OCI-LY7 (cell line): Measurements from ENCODE around the gene COL4A2. TPM values are rescaled to one million over a fixed set of nuclear protein-coding genes. Genes with fewer than 3 reads are reported as not detected.

Experiments used
- BruUV-seq: library from RNA; stranded (reverse); fragments of 400-500 nt; replicated peaks from 2 replicates; lab custom pipeline; 2021; lab: Mats Ljungman, UMichigan
- CTCF ChIA-PET: fragments of 300-600 bp; sonication (Branson Sonifier 250); formaldehyde crosslinking; loops from one replicate; lab custom pipeline; 2022; ENCODE audit warnings: antibody characterized with exemption; ENCODE audit not compliant: unreplicated experiment; lab: Charles Lee
- POLR2A ChIA-PET: fragments of 300-600 bp; sonication (Branson Sonifier 250); formaldehyde crosslinking; loops from one replicate; lab custom pipeline; 2022; ENCODE audit warnings: antibody characterized with exemption; lab: Charles Lee
- DNase-seq: peaks from one replicate; pipeline ENCODE4 v3.0.0-alpha.2; 2015; ENCODE audit warnings: low spot score
- H2AFZ ChIP-seq: fragments of 200-600 bp; sonication (generic), shearing (Covaris generic); 2 replicates; pipeline ENCODE4 v1.6.1; 2014; ENCODE audit warnings: mild to moderate bottlenecking, antibody characterized with exemption, low read length, moderate library complexity
- H3K27ac ChIP-seq: fragments of 200-600 bp; sonication (generic); 2 replicates; pipeline ENCODE4 v1.5.1; 2014; ENCODE audit warnings: mixed run types, low read depth, mild to moderate bottlenecking, moderate library complexity, low read length, inconsistent platforms; ENCODE audit not compliant: poor library complexity, severe bottlenecking
- H3K36me3 ChIP-seq: fragments of 200-600 bp; sonication (generic); 2 replicates; pipeline ENCODE4 v1.6.1; 2014; ENCODE audit warnings: mild to moderate bottlenecking, antibody characterized with exemption, low read length, moderate library complexity, mixed read lengths; ENCODE audit not compliant: insufficient read depth
- H3K4me1 ChIP-seq: fragments of 200-600 bp; sonication (generic); 2 replicates; pipeline ENCODE4 v1.5.1; 2014; ENCODE audit warnings: mild to moderate bottlenecking, low read length; ENCODE audit not compliant: insufficient read depth, poor library complexity, severe bottlenecking
- H3K4me2 ChIP-seq: fragments of 200-600 bp; sonication (generic); 2 replicates; pipeline ENCODE4 v1.6.1; 2014; ENCODE audit warnings: mild to moderate bottlenecking, low read length
- H3K4me3 ChIP-seq: fragments of 200-600 bp; sonication (generic); 2 replicates; pipeline ENCODE4 v1.5.1; 2014; ENCODE audit warnings: mild to moderate bottlenecking, low read depth, low read length; ENCODE audit not compliant: poor library complexity, severe bottlenecking
- H3K79me2 ChIP-seq: fragments of 200-600 bp; sonication (generic); 2 replicates; pipeline ENCODE4 v1.6.1; 2016; ENCODE audit warnings: low read depth, mild to moderate bottlenecking, low read length, moderate library complexity, mixed read lengths; ENCODE audit not compliant: insufficient read depth
- H3K9me2 ChIP-seq: fragments of 200-600 bp; sonication (generic); 2 replicates; pipeline ENCODE4 v1.6.1; 2016; ENCODE audit warnings: mild to moderate bottlenecking, low read length, mixed read lengths; ENCODE audit not compliant: insufficient read depth
- H3K9me3 ChIP-seq: fragments of 200-600 bp; sonication (generic); 2 replicates; pipeline ENCODE4 v1.6.1; 2014; ENCODE audit warnings: mild to moderate bottlenecking, mixed run types, low read length, mixed read lengths
- H4K20me1 ChIP-seq: fragments of 200-600 bp; sonication (generic); 2 replicates; pipeline ENCODE4 v1.6.1; 2014; ENCODE audit warnings: mild to moderate bottlenecking, antibody characterized with exemption, low read length, moderate library complexity, mixed read lengths; ENCODE audit not compliant: insufficient read depth
- CTCF ChIP-seq: fragments of 200-600 bp; sonication (generic); conservative IDR thresholded peaks from 2 replicates; pipeline ENCODE4 v1.5.1; 2014; ENCODE audit warnings: mild to moderate bottlenecking, antibody characterized with exemption, low read length, moderate library complexity, mixed read lengths
- EZH2phosphoT487 ChIP-seq: fragments of 200-600 bp; sonication (generic); IDR thresholded peaks from 2 replicates; pipeline ENCODE4 v1.6.1; 2018; ENCODE audit warnings: low read depth, borderline replicate concordance, mild to moderate bottlenecking, mixed run types, antibody characterized with exemption, low read length, moderate library complexity, mixed read lengths
- intact Hi-C: fragments of 100-400 bp; cut with micrococcal nuclease; formaldehyde crosslinking; loops from one replicate; pipeline ENCODE4 v1.10.0; 2022; ENCODE audit not compliant: unreplicated experiment
- total RNA-seq, 2 experiments: library from RNA; depleted of rRNA in 1 of 2; stranded (reverse); fragments of >200 nt in 1 of 2; shearing (Covaris generic) in 1 of 2; gene quantifications; 2 replicates each; pipeline ENCODE4 v1.2.3, GENCODE V29; 2014 to 2022

COL4A2 gene
- total RNA-seq, 2 experiments from 2014 or later, result 0.34 TPM; not detected in 1

GRCh38 chr13:110305949-110306339 is 1.1 kb upstream of the COL4A2 start:
- TF ChIP-seq EZH2phosphoT487, result no peak
- no peak for TF ChIP-seq CTCF
- Histone ChIP-seq H3K4me3 (no peak overlapping the region), H3K27ac (no peak overlapping the region), H3K9me2 (no peaks in the 10 kb centered on the region), H3K36me3 (no peaks in the 10 kb centered on the region), H3K9me3 (no peaks in the 10 kb centered on the region), H3K4me2 (no peak overlapping the region), H3K4me1 (no peaks in the 10 kb centered on the region), H3K79me2 (no peaks in the 10 kb centered on the region), H4K20me1 (no peaks in the 10 kb centered on the region), H2AFZ (no peak overlapping the region)
- DNase-seq, result no peak
- BruUV-seq, result no TSS peak
- ChIA-PET CTCF (no interaction called here), POLR2A (no interaction called here)
- intact Hi-C loops, result no loop called here

GRCh38 chr13:110306340-110306959 is 634 bp upstream of the COL4A2 start:
- no TSS peak for BruUV-seq
- intact Hi-C loops, result no loop called here
- no peak for DNase-seq
- Histone ChIP-seq H3K79me2 (no peaks in the 10 kb centered on the region), H2AFZ (no peak overlapping the region), H3K4me1 (no peaks in the 10 kb centered on the region), H4K20me1 (no peaks in the 10 kb centered on the region), H3K4me2 (no peak overlapping the region), H3K27ac (no peak overlapping the region), H3K4me3 (no peak overlapping the region), H3K9me3 (no peaks in the 10 kb centered on the region), H3K9me2 (no peaks in the 10 kb centered on the region), H3K36me3 (no peaks in the 10 kb centered on the region)
- ChIA-PET POLR2A (no interaction called here), CTCF (no interaction called here)
- TF ChIP-seq EZH2phosphoT487, result no peak
- TF ChIP-seq CTCF, result no peak

DNA sequence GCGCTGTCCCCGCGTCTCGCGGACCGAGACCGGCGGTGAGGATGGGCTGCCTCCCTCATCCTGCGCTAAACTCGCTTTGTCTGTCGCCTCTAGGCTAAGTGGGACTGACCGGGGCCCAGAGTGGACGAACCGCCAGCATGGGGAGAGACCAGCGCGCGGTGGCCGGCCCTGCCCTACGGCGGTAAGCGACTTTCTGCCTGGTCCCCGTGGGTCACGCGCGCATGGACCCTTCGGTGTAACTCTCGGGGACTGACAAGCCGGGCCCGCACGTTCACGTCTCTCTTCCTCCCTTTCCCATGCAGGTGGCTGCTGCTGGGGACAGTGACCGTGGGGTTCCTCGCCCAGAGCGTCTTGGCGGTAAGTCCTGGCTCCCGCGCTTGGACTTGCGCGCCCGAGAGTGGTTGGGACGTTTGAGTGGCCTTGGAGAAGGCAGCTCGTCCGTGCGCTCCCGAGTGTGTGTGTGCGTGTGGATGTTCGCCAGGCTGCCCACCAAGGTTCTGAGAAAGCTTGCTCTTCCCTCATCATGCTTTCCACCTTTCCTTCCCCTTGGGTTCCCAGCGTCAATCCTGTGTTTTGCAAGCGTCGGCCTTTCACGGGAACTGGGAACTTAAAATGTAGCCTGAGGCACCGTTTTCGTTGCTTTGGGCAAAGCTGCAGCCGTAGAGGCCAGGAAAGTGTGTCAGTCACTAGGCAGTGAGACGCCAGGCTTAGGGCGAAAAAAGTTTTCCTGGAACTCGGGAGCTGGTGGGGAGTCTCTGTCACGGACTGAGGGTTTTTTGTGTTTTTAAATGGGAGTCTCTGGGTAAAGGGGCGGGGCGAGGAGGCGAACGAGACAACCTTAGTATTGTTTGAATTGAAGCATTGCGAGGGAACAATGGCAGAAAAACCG is 927 bp downstream of the COL4A2 start:
- ChIA-PET POLR2A (no interaction called here), CTCF (no interaction called here)
- TF ChIP-seq EZH2phosphoT487 (no peak), CTCF (no peak)
- intact Hi-C loops, result no loop called here
- H3K4me3 ChIP-seq, result no peak overlapping the region
- H2AFZ ChIP-seq, result no peak overlapping the region
- no peaks in the 10 kb centered on the region for H3K4me1 ChIP-seq
- H3K9me3 ChIP-seq, result no peaks in the 10 kb centered on the region
- no peak for DNase-seq
- BruUV-seq, result no TSS peak
- H3K36me3 ChIP-seq, result no peaks in the 10 kb centered on the region
- H3K27ac ChIP-seq, result no peak overlapping the region
- no peak overlapping the region for H3K4me2 ChIP-seq
- no peaks in the 10 kb centered on the region for H4K20me1 ChIP-seq
- H3K79me2 ChIP-seq, result no peaks in the 10 kb centered on the region
- no peaks in the 10 kb centered on the region for H3K9me2 ChIP-seq
